K562 (cell line): ENCODE data around the gene ASCC3. TPM values are rescaled to one million over a fixed set of nuclear protein-coding genes. Genes with fewer than 3 reads are reported as not detected.

Experiments used
- ATAC-seq: fragments of 200-7000 bp; cut with Tn5 transposase; 3 replicates; pipeline ENCODE4 v1.9.1; 2020; ENCODE audit warnings: moderate library complexity
- BruUV-seq: library from RNA; stranded (reverse); fragments of 400-500 nt; replicated peaks from 2 replicates; lab custom pipeline; 2021; lab: Mats Ljungman, UMichigan
- CTCF ChIA-PET: fragments of 300-600 bp; formaldehyde crosslinking; extraction: SDS; loops from one replicate; lab custom pipeline; 2021; ENCODE audit warnings: low intra/inter-chr PET ratio; lab: Yijun Ruan, JAX
- POLR2A ChIA-PET: fragments of 300-600, 350-650 bp; sonication (Branson Sonifier 250); formaldehyde crosslinking; extraction: SDS; loops from one replicate; lab custom pipeline; 2021; ENCODE audit warnings: antibody characterized with exemption, inconsistent platforms; lab: Yijun Ruan, JAX
- DNase-seq, 4 experiments: peaks; one replicate each; pipeline versions ENCODE4 v3.0.0 to v3.0.0-alpha.2; 2011 to 2018; ENCODE audit warnings: low spot score in 3 of 4, mixed read lengths in 3 of 4; ENCODE audit errors: extremely low read depth in 1 of 4
- FAIRE-seq: peaks from 2 replicates; lab custom pipeline; 2011; peaks lifted over from hg19 to GRCh38; lab: Jason Lieb, UNC
- H2AFZ ChIP-seq: 2 replicates; pipeline ENCODE4 v1.6.0; 2011; ENCODE audit warnings: low read depth, low read length, control low read depth, inconsistent platforms
- H3K27ac ChIP-seq: fragments of 200-600 bp; 3 replicates; pipeline ENCODE4 v1.8.0; 2011; ENCODE audit warnings: low read depth, mild to moderate bottlenecking, control low read depth, inconsistent platforms, low read length, moderate library complexity, mixed read lengths; ENCODE audit errors: extremely low read depth
- H3K27me3 ChIP-seq, 2 experiments: fragments of 300-600 bp in 1 of 2; 2 replicates in 1 of 2; 3 replicates in 1 of 2; pipeline versions ENCODE4 v1.6.0 to v1.8.0; 2011; ENCODE audit warnings: inconsistent platforms in 2 of 2, low read length in 2 of 2, mild to moderate bottlenecking in 1 of 2, mixed read lengths in 1 of 2, moderate library complexity in 1 of 2; ENCODE audit not compliant: control insufficient read depth in 2 of 2, insufficient read depth in 2 of 2
- H3K36me3 ChIP-seq: fragments of 300-600 bp; 3 replicates; pipeline ENCODE4 v1.8.0; 2011; ENCODE audit warnings: mild to moderate bottlenecking, low read length, inconsistent platforms; ENCODE audit not compliant: control insufficient read depth, insufficient read depth
- H3K4me1 ChIP-seq, 2 experiments: fragments of 200-600 bp in 1 of 2; replicated peaks in 1 of 2; 2 replicates in 1 of 2; 3 replicates in 1 of 2; pipeline versions ENCODE4 v1.5.1 to v1.8.0; 2011; ENCODE audit warnings: inconsistent platforms in 2 of 2, low read length in 2 of 2, mild to moderate bottlenecking in 1 of 2, mixed read lengths in 1 of 2, moderate library complexity in 1 of 2; ENCODE audit not compliant: control insufficient read depth in 2 of 2, insufficient read depth in 2 of 2
- H3K4me2 ChIP-seq: 2 replicates; pipeline ENCODE4 v1.6.1; 2011; ENCODE audit warnings: low read length, control low read depth, inconsistent platforms, mixed read lengths; ENCODE audit not compliant: insufficient read depth
- H3K4me3 ChIP-seq: fragments of 200-600 bp; sonication (generic), shearing (Covaris generic); 2 replicates; pipeline ENCODE4 v1.5.1; 2016; ENCODE audit warnings: control low read depth, inconsistent platforms
- H3K79me2 ChIP-seq: fragments of 200-600 bp; 3 replicates; pipeline ENCODE4 v1.8.0; 2011; ENCODE audit warnings: low read length, inconsistent platforms; ENCODE audit not compliant: control insufficient read depth, insufficient read depth
- H3K9ac ChIP-seq, 2 experiments: 2 replicates each; pipeline versions ENCODE4 v1.6.0 to v1.6.1; 2011; ENCODE audit warnings: low read depth in 2 of 2, low read length in 2 of 2, control low read depth in 1 of 2, inconsistent platforms in 1 of 2, mild to moderate bottlenecking in 1 of 2, mixed read lengths in 1 of 2; ENCODE audit not compliant: insufficient read depth in 1 of 2
- H3K9me1 ChIP-seq: one replicate; pipeline ENCODE4 v1.6.0; 2011; ENCODE audit warnings: inconsistent platforms, mild to moderate bottlenecking, low read length, moderate library complexity; ENCODE audit not compliant: control insufficient read depth, insufficient read depth
- H3K9me3 ChIP-seq: replicated peaks from 2 replicates; pipeline ENCODE4 v1.5.1; 2011; ENCODE audit warnings: low read depth, low read length, inconsistent platforms; ENCODE audit not compliant: control insufficient read depth, insufficient read depth
- H4K20me1 ChIP-seq: replicated peaks from 2 replicates; pipeline ENCODE4 v1.6.1; 2011; ENCODE audit warnings: low read length, inconsistent platforms, mixed read lengths; ENCODE audit not compliant: control insufficient read depth, insufficient read depth
- ILF3 ChIP-seq: fragments of 450-650 bp; IDR thresholded peaks from 2 replicates; pipeline ENCODE4 v1.6.1; 2018; ENCODE audit warnings: antibody characterized with exemption, mild to moderate bottlenecking, moderate library complexity, borderline replicate concordance
- ZNF75A ChIP-seq: fragments of 450-650 bp; formaldehyde crosslinking; IDR thresholded peaks from 2 replicates; pipeline ENCODE4 v1.4.0; 2020; ENCODE audit warnings: mild to moderate bottlenecking
- ZSCAN32 ChIP-seq: fragments of 450-650 bp; formaldehyde crosslinking; IDR thresholded peaks from 2 replicates; pipeline ENCODE4 v1.4.0; 2020; ENCODE audit warnings: mild to moderate bottlenecking, moderate library complexity
- WGBS: fragments of 100-300 bp; shearing (Covaris generic); methylation state at CpG from one replicate; pipeline ENCODE4 v1.1.6; 2016; ENCODE audit warnings: low coverage, mixed read lengths; ENCODE audit not compliant: insufficient coverage; ENCODE audit errors: missing lambda C conversion rate; 5-methylcytosine and 5-hydroxymethylcytosine counted together
- in situ Hi-C: fragments of 300-500 bp; cut with MboI; formaldehyde crosslinking; loops from 4 replicates; pipeline ENCODE4 v1.15.0; 2018; ENCODE audit warnings: inconsistent platforms, mixed read lengths
- intact Hi-C: fragments of 100-400 bp; cut with micrococcal nuclease; formaldehyde crosslinking; loops from 2 replicates; pipeline ENCODE4 v1.14.2; 2022
- polyA plus RNA-seq, 8 experiments: library from polyadenylated mRNA; depleted of rRNA in 4 of 8; stranded (reverse) in 5 of 8; unstranded in 3 of 8; fragments of >200 nt; fragmentation: Nextera tagmentation in 2 of 8; fragmentation: Illumina TruSeq in 1 of 8; extraction: Ambion mirVana in 2 of 8; extraction: Trizol in 1 of 8; gene quantifications; 2 replicates each; pipeline versions ENCODE4 v1.2.1 to v1.2.3, GENCODE V29; 2011 to 2014; ENCODE audit warnings: inconsistent platforms in 1 of 8, missing spikeins in 1 of 8
- total RNA-seq, 7 experiments: library from RNA; depleted of rRNA in 6 of 7; stranded (reverse); fragments of >200 nt in 6 of 7; fragmentation: Illumina TruSeq in 2 of 7; extraction: Trizol in 2 of 7; gene quantifications; 2 replicates each; pipeline versions ENCODE4 v1.2.1 to v1.2.3, GENCODE V29; 2011 to 2021; ENCODE audit warnings: low replicate concordance in 1 of 7
- TF ChIP-seq, protein P1 (sequence below): fragments of 450-650 bp; IDR thresholded peaks from 2 replicates; pipeline ENCODE4 v1.6.1; 2016; ENCODE audit warnings: mild to moderate bottlenecking
- TF ChIP-seq, protein P2 (sequence below): fragments of 450-650 bp; IDR thresholded peaks from 2 replicates; pipeline ENCODE4 v1.6.1; 2017; ENCODE audit warnings: mild to moderate bottlenecking, moderate library complexity
- TF ChIP-seq, protein P3 (sequence below): IDR thresholded peaks from 2 replicates; pipeline ENCODE4 v1.6.1; 2014; ENCODE audit warnings: antibody characterized with exemption

Gene ASCC3
- total and polyA plus RNA-seq, 9 of the 15 experiments (the other 6 are each of a cell fraction or from before 2014, with no cell fraction given): 16.1 to 56.1 (median 33.9) TPM

DNA sequence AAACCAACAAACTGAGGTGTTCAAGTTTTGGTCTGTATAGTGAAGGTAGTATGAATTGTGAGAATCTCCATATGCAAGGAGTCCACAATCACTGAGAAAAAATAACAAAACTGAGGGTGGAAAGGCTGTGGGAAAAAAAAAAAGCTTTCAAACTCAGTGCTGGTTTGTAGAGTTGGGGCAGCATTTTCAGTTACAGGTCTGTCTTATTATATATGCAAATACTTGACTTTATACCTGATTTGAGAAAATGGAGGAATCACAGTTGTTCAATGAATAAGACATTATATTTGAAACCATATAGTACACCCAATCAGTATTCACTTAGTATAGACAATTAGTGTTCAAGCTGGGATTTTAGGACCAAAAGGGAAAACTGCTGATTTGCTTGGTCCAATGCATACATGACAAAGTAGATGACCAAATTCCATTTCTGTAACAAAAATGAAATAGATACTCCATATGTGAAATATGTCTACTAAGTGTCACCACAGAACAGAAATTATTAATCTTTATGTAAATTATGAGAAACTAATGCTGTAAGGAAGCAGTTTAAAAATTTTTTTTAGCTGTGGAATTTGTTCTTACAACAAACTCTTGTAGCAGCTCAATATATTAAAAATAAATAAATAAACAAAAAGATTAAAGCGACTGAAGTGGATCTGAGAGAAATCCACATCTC, 187.7 kb downstream of the ASCC3 start:
- Histone ChIP-seq H2AFZ (no peak overlapping the region), H3K4me3 (no peak overlapping the region), H3K9me1 (no peaks in the 10 kb centered on the region), H3K79me2 (no peaks in the 10 kb centered on the region), H3K27ac (no peak overlapping the region), H3K9ac (no peak overlapping the region), H3K4me2 (no peak overlapping the region), H4K20me1 (no peaks in the 10 kb centered on the region), H3K9me3 (no peaks in the 10 kb centered on the region), H3K36me3 (no peaks in the 10 kb centered on the region), H3K4me1 (peaks cover 0 to 5% of the 10 kb centered on the region in 2 experiments; a peak in 1 of 5 replicates), H3K27me3 (no peaks in the 10 kb centered on the region)
- 100% methylated on average over 1 of the region's 1 CpG for WGBS
- BruUV-seq: no TSS peak
- DNase-seq (no peak), FAIRE-seq (no peak), ATAC-seq (no peak)
- ChIA-PET CTCF (no interaction called here), POLR2A (no interaction called here)
- in situ Hi-C loops (no loop called here), intact Hi-C loops (no loop called here)
- TF ChIP-seq, protein P1, sequence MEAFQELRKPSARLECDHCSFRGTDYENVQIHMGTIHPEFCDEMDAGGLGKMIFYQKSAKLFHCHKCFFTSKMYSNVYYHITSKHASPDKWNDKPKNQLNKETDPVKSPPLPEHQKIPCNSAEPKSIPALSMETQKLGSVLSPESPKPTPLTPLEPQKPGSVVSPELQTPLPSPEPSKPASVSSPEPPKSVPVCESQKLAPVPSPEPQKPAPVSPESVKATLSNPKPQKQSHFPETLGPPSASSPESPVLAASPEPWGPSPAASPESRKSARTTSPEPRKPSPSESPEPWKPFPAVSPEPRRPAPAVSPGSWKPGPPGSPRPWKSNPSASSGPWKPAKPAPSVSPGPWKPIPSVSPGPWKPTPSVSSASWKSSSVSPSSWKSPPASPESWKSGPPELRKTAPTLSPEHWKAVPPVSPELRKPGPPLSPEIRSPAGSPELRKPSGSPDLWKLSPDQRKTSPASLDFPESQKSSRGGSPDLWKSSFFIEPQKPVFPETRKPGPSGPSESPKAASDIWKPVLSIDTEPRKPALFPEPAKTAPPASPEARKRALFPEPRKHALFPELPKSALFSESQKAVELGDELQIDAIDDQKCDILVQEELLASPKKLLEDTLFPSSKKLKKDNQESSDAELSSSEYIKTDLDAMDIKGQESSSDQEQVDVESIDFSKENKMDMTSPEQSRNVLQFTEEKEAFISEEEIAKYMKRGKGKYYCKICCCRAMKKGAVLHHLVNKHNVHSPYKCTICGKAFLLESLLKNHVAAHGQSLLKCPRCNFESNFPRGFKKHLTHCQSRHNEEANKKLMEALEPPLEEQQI: no peak
- TF ChIP-seq, protein P2, sequence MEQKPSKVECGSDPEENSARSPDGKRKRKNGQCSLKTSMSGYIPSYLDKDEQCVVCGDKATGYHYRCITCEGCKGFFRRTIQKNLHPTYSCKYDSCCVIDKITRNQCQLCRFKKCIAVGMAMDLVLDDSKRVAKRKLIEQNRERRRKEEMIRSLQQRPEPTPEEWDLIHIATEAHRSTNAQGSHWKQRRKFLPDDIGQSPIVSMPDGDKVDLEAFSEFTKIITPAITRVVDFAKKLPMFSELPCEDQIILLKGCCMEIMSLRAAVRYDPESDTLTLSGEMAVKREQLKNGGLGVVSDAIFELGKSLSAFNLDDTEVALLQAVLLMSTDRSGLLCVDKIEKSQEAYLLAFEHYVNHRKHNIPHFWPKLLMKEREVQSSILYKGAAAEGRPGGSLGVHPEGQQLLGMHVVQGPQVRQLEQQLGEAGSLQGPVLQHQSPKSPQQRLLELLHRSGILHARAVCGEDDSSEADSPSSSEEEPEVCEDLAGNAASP: no peak
- TF ChIP-seq ILF3 (no peak), ZSCAN32 (CRISPR knock-in tag) (no peak), ZNF75A (CRISPR knock-in tag) (no peak)
- TF ChIP-seq, protein P3, sequence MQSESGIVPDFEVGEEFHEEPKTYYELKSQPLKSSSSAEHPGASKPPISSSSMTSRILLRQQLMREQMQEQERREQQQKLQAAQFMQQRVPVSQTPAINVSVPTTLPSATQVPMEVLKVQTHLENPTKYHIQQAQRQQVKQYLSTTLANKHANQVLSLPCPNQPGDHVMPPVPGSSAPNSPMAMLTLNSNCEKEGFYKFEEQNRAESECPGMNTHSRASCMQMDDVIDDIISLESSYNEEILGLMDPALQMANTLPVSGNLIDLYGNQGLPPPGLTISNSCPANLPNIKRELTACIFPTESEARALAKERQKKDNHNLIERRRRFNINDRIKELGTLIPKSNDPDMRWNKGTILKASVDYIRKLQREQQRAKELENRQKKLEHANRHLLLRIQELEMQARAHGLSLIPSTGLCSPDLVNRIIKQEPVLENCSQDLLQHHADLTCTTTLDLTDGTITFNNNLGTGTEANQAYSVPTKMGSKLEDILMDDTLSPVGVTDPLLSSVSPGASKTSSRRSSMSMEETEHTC: no peak
